Spinal cord (tissue), 10 donors: ENCODE results near the gene ABCA3. TPM values are rescaled to one million over a fixed set of nuclear protein-coding genes. Genes with fewer than 3 reads are reported as not detected.
"Not testable (repeated sequence)": the region's sequence is repeated elsewhere in the genome, so short reads cannot be mapped to it uniquely, and the experiment has no call there.

ENCODE experiments used
- DNase-seq, 6 donors: peaks; one replicate each; pipeline versions ENCODE4 v3.0.0 to v3.0.0-alpha.2; 2013 to 2015; ENCODE audit warnings: low spot score in 6 of 6, low read depth in 4 of 6
- H3K27ac ChIP-seq: one replicate; pipeline ENCODE4 v1.5.1; 2013; ENCODE audit warnings: low read depth, low read length, control low read depth
- H3K27me3 ChIP-seq: one replicate; pipeline ENCODE4 v1.6.1; 2013; ENCODE audit warnings: low read length; ENCODE audit not compliant: control insufficient read depth, insufficient read depth
- H3K36me3 ChIP-seq: one replicate; pipeline ENCODE4 v1.6.1; 2013; ENCODE audit warnings: low read length; ENCODE audit not compliant: control insufficient read depth, insufficient read depth
- H3K4me1 ChIP-seq: one replicate; pipeline ENCODE4 v1.6.1; 2013; ENCODE audit warnings: low read length; ENCODE audit not compliant: control insufficient read depth, insufficient read depth
- H3K4me3 ChIP-seq: one replicate; pipeline ENCODE4 v1.5.1; 2013; ENCODE audit warnings: low read depth, low read length, control low read depth
- H3K9me3 ChIP-seq: one replicate; pipeline ENCODE4 v1.6.1; 2013; ENCODE audit warnings: low read length; ENCODE audit not compliant: control insufficient read depth, insufficient read depth
- WGBS: methylation state at CpG from one replicate; pipeline ENCODE4 v1.1.5; 2013; ENCODE audit warnings: missing lambda C conversion rate; ENCODE audit not compliant: insufficient coverage; 5-methylcytosine and 5-hydroxymethylcytosine counted together
- polyA plus RNA-seq, 2 donors: library from polyadenylated mRNA; unstranded; fragments of 120-200 nt; gene quantifications; one replicate each; pipeline ENCODE4 v1.2.1, GENCODE V29; 2013; ENCODE audit not compliant: insufficient read length in 2 of 2
- total RNA-seq, 2 donors: library from RNA; depleted of rRNA in 1 of 2; stranded (reverse); fragments of 120-200 nt in 1 of 2; fragments of >200 nt in 1 of 2; gene quantifications; one replicate each; pipeline versions ENCODE4 v1.2.3 to v1.2.4, GENCODE V29; 2013 to 2014
- donor health status: healthy.

The ABCA3 gene
- total and polyA plus RNA-seq, 4 donors = 34.3 to 88.5 (median 74.5) TPM

DNA sequence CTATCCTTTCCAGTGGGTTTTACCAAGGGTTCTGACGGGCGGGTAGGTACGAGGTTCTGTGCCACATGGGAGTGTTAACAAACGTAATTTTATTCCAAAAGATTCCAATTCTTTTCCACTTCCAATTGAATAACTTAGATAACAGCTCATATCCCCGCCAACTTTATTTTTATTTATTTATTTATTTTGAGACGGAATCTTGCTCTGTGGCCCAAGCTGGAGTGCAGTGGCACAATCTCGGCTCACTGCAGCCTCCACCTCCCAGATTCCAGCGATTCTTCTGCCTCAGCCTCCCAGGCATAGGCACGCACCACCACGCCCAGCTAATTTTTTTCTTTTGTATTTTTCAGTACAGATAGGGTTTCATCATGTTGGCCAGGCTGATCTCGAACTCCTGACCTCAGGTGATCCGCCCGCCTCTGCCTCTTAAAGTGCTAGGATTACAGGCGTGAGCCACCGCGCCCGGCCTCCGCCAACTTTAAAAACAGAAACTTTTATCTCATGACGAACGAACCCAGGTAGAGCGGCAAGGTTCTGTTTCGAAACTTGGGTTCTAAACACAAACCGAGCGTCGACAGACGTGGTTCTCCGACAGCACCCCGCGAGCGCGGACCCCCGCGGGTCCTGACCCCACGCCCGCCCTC, 89.8 kb downstream of the ABCA3 start:
- WGBS = under 1% methylated on average over 25 of the region's 35 CpGs
- peaks cover 66% of the 10 kb centered on the region for H3K36me3 ChIP-seq

DNA sequence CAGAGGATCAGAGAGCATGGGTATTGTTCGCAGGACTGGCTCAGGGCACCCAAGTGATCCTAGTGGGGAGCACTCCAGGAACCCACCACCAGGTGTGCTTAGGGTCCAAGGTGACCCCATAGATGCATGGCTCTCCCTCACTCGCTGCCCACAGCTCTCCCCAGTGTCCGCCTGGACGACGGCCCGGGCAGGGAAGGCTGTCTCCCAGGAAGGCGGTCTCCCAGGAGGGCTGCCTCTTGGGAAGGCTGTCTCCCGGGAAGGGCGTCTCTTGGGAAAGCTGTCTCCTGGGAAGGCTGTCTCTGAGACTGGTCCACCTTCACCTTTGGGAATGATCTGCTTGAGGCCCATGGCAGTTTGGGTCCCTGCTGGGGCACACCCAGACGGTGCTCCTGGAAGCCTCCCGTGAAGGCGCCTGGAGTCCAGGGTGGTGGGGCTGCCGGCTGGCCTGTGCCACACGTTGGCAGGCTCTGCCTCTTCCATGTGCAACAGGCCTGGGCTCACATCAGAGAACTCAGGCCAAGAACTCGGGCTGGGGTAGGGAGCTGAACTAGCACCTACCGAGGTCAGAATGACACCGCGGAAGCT, 94.1 kb downstream of the ABCA3 start:
- Histone ChIP-seq H3K4me1 (peaks cover 12% of the 10 kb centered on the region), H3K27me3 (no peaks in the 10 kb centered on the region), H3K9me3 (no peaks in the 10 kb centered on the region), H3K27ac (no peak overlapping the region), H3K36me3 (peaks cover 70% of the 10 kb centered on the region), H3K4me3 (no peak overlapping the region)
- 94% methylated on average over 17 of the region's 18 CpGs for WGBS
- DNase-seq = no peak

More for the DNA sequence above, 89.8 kb downstream of the ABCA3 start:
- peak overlapping the region; percentile 59 for H3K4me3 ChIP-seq
- H3K9me3 ChIP-seq = no peaks in the 10 kb centered on the region
- no peaks in the 10 kb centered on the region for H3K27me3 ChIP-seq
- H3K4me1 ChIP-seq = peaks cover 22% of the 10 kb centered on the region
- DNase-seq = no peak
- no peak overlapping the region for H3K27ac ChIP-seq

DNA sequence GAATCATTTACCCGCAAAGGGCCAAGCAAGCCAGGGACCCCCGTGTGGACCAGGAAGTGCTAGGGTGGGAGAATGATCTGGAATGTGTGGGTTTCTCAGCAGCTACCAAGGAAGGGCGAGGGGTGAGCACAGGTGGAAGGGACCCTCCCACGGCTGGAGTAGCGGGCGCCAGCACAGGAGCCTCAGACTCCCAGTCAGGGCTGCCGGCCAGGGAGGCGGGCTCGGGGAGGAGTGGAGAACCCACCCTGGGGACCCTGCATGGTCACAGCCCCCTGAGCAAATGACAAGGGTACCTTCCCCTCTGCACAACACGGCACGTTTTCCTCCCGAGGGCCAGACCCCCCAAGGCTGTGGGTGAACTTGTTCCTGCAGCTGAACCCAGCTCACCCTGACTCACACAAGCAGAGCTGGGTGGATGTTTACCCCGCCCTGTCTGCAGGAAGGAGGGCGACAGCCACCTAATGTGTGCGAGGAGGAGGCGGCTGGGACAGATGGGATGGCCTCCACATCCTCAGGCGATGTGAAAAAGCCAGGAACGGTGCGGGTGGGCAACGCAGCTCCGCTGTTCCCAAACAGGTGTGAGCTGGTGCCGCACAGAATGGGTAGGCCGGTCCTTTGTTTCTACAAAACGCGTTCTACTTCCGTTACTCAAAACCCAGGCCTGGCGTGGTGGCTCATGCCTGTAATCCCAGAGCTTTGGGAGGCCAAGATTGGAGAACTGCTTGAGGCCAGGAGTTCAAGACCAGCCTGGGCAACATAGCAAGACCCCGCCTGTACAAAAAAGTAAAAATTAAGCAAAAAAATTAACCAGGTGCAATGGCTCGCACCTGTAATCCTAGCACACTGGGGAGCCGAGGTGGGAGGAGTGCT, 95.4 kb downstream of the ABCA3 start:
- H3K27me3 ChIP-seq = no peaks in the 10 kb centered on the region
- whole genome bisulfite sequencing = 92% methylated on average over 29 of the region's 30 CpGs
- peaks cover 3% of the 10 kb centered on the region for H3K4me1 ChIP-seq
- no peak overlapping the region for H3K27ac ChIP-seq
- no peaks in the 10 kb centered on the region for H3K9me3 ChIP-seq
- peaks cover 77% of the 10 kb centered on the region for H3K36me3 ChIP-seq
- H3K4me3 ChIP-seq = no peak overlapping the region
- no peak for DNase-seq

DNA sequence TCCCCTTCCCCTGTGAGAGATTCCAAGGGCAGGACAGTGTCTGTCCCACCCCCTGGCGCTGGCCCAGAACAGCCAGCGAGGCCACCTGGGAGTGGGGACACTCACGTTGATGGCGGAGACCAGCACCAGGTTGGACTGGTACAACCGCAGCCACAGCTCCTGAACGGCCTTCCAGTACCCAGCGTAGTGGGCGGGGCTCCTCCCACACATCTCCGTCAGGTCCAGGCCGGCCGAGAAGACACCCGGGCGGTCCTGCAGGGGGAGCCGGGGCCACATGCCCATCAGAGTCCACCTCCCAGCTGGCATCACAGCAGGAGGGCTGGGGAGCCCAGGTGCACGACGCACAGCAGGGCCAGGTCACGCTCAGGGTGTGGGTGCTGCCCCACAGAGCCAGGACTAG, 96.2 kb downstream of the ABCA3 start:
- Histone ChIP-seq H3K27me3 (no peaks in the 10 kb centered on the region), H3K9me3 (no peaks in the 10 kb centered on the region), H3K27ac (no peak overlapping the region), H3K4me1 (no peaks in the 10 kb centered on the region), H3K36me3 (peaks cover 84% of the 10 kb centered on the region), H3K4me3 (no peak overlapping the region)
- WGBS = 76% methylated on average over 16 of the region's 17 CpGs
- no peak for DNase-seq

DNA sequence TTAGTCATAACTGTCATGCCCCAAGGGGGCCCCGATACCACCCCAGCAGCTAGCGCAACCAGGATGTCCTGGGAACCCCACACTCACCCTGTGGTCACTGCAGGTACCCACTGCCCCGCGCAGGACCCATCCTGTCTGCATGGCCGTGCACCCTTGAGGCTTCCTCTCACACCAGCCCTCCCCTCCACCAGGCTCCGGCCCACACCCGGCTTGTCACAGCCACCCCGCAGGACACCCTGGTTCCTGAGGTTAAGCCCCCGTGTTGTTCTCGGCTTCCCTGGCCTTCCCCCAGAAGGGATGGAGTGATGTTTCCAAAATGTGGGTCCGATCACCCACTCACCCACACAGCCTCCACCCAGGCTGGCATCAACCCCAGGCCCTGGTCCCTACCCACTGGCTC, 96.7 kb downstream of the ABCA3 start:
- peaks cover 88% of the 10 kb centered on the region for H3K36me3 ChIP-seq
- no peak for DNase-seq
- no peaks in the 10 kb centered on the region for H3K4me1 ChIP-seq
- H3K27me3 ChIP-seq = no peaks in the 10 kb centered on the region
- WGBS = 100% methylated on average over 9 of the region's 11 CpGs
- H3K4me3 ChIP-seq = no peak overlapping the region
- no peak overlapping the region for H3K27ac ChIP-seq
- H3K9me3 ChIP-seq = no peaks in the 10 kb centered on the region

DNA sequence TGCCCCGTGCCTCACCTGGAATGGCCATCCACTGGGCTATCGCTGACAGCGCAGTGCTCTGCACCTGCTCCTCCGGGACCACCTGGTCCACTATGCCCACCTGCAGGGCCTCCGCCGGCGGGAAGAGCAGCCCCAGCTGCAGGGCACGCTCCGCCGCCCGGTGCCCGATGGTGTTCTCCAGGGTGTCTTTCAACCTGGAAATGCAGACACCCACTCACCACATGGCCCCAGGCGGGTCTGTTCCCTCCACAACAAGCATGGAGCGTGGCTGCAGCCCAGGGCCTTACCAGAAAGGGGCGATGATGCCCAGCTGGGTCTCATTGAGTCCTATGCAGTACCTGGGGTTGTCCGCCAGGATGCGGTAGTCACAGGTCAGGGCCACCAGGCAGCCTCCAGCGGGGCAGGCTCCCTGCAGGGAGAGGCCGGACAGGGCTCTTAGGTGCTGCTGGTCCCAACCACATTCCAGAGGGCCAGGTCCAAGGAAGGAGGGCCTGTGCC, 97.4 kb downstream of the ABCA3 start:
- no peak for DNase-seq
- no peaks in the 10 kb centered on the region for H3K4me1 ChIP-seq
- H3K27me3 ChIP-seq = no peaks in the 10 kb centered on the region
- H3K9me3 ChIP-seq = no peaks in the 10 kb centered on the region
- peaks cover 91% of the 10 kb centered on the region for H3K36me3 ChIP-seq
- no peak overlapping the region for H3K27ac ChIP-seq
- WGBS = 96% methylated on average over 19 of the region's 19 CpGs
- H3K4me3 ChIP-seq = no peak overlapping the region

DNA sequence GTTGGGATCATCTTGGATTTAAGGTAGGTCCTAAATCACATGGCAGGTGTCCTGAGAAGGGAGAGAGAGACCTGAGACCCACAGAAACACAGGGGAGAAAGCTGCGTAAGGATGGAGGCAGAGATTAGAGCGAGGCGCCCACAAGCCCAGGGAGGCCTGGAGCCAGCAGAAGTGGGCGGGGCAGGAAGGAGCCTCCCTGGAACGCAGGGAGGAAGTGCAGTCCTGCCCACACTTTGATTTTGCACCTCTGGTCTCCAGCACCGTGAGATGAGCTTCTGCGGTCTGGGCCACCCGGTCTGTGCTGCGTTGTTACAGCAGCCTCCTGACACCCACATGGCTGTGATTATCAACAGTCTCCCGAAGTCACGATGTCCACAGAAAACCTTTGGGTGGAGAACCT, 97.9 kb downstream of the ABCA3 start:
- WGBS = 87% methylated on average over 11 of the region's 11 CpGs
- Histone ChIP-seq H3K4me1 (peaks cover 3% of the 10 kb centered on the region), H3K27ac (no peak overlapping the region), H3K27me3 (no peaks in the 10 kb centered on the region), H3K4me3 (no peak overlapping the region), H3K9me3 (no peaks in the 10 kb centered on the region), H3K36me3 (peaks cover 96% of the 10 kb centered on the region)
- DNase-seq = no peak

DNA sequence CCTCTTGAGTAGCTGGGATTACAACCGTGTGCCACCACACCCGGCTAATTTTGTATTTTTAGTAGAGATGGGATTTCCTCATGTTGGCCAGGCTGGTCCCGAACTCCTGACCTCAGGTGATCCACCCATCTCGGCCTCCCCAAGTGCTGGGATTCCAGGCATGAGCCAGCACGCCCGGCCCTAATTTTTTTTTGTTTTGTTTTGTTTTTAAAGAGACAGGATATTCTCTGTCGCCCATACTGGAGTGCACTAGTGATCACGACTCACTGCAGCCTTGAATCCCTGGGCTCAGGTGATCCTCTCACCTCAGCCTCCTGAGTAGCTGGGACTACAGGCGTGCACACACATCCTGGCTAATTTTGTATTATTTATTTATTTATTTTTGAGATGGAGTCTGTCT, 100.2 kb downstream of the ABCA3 start:
- not testable (repeated sequence) for H3K27ac ChIP-seq, H3K9me3 ChIP-seq, H3K4me3 ChIP-seq, DNase-seq
- H3K4me1 ChIP-seq = peaks cover 21% of the 10 kb centered on the region
- H3K36me3 ChIP-seq = peaks cover 96% of the 10 kb centered on the region
- 83% methylated on average over 3 of the region's 9 CpGs for WGBS
- H3K27me3 ChIP-seq = peaks cover 15% of the 10 kb centered on the region

DNA sequence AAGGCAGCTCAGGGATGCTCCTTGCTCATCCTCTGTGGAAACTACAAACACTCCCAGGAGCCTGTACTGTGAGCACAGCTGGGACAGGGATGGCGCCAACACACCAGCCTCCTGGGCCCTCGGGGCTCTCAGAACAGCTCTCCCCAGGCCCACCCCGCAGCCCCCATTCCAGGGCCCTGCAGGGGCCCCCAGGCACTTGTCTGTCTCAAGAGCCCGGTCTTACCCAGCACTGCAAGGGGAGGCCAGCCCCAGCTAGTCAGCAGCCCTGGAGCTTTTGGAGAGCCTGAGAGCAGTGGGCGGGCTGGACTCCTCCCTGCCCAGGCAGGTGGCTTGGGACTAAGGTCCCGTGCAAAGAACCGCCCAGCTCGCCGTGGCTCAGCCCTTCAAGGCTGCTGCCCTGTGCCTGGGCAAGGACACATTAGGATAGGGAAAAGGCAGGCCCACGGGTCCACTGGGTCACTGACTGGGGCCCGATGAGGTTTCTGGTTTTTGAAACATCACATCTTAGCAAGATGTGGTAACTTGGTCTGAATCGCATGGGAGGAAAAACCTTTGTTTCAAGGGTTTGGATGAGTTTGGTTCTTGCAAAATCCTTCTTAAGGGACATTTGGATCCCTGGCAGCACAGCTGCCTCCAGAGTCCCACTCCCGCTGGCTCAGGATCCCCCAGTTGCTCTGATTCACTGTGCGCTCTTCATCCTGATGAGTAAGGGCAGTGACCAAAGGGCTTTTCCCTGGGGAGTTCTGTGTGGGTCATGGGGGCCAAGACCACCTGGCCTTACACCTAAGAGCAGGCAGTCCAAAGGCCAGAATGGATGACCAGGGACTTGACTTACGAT, 101.5 kb downstream of the ABCA3 start:
- Histone ChIP-seq H3K27ac (no peak overlapping the region), H3K9me3 (no peaks in the 10 kb centered on the region), H3K36me3 (peaks cover 96% of the 10 kb centered on the region)

More for the DNA sequence above, 101.5 kb downstream of the ABCA3 start:
- DNase-seq = no peak
- 67% methylated on average over 15 of the region's 15 CpGs for WGBS
- Histone ChIP-seq H3K4me1 (peaks cover 21% of the 10 kb centered on the region), H3K27me3 (peaks cover 15% of the 10 kb centered on the region), H3K4me3 (no peak overlapping the region)
